ENCODE results near the gene DDX39A.

DDX39A gene

GRCh38 chr19:14434543-14435319 lies 15.6 kb upstream of the DDX39A start:
- DNase-seq (ENCODE audit: low read depth) = no peak

DNA sequence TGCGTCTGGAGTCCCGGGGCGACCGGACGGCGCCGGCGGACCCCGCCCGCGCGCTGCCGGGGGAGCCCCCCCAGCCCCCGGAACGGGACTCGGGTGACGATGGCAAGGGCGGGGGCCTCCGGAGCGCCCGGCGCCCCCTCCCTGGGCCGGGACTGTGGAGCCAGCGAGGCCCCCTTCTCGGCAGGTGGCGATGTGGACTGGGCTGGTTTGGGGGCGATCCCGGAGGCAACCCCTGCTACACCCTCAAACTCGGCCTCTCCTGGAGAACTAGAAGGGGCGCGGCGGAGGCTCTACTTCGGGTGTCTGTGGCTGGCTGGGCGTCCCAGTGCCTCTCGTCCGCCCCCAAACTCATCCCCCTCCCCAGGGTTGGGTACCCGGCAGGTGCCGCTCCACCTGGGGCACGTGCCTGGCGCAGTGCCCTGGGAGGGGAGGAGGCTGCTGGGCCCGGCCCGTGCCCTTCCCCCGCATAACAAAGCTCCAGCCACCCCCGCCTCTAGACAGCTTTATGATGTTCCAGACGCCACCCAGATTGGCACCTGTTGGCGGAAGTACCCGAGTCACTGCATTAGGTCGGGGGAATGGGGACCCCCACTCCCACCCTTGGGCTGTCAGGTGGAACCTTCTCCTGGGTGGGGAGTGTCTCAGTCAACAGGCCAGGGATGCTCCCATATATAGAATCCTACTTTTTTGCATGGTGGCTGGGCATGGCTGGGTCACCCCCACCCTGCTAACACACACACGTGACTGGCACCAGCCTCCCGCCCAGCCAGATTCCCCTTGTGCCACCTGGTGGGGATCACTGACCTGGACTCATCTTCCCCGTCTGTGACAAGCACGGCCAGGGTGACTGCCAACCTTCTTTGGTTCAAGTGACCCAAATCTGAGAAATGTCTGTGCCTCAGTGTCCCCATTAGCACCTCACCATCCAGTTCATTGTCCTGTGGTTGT lies 14.7 kb upstream of the DDX39A start:
- no peak for DNase-seq (ENCODE audit: low read depth)

- no peak for DNase-seq (ENCODE audit: low read depth)
These were observed 13.8 kb upstream of the DDX39A start, which contains the start of gene PKN1 for GRCh38 chr19:14432791-14433553. TSS of gene PKN1 (plus strand) at chr19:14433306. CDS start at chr19:14433522, 216 bp downstream.

DNA sequence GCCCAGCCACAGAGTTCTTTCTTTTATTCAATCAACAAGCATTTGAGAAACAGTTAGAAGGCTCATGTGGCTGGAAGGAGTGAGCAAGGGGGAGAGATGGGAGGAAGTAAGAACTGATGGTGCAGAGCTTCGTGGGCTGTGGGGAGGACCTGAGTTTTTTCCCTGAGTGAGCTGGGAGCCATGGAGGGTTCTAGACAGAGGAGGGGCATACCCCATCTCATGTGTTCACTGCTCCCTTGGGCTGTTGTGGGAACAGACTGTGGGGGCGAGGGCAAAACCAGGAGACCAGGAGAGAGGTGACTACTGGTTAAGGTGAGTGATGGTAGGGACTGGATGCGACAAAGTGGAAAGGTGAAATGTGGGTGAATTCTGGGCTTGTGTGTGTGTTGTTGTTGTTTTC lies 11.6 kb upstream of the DDX39A start:
- DNase-seq (ENCODE audit: low read depth) = no peak

DNA sequence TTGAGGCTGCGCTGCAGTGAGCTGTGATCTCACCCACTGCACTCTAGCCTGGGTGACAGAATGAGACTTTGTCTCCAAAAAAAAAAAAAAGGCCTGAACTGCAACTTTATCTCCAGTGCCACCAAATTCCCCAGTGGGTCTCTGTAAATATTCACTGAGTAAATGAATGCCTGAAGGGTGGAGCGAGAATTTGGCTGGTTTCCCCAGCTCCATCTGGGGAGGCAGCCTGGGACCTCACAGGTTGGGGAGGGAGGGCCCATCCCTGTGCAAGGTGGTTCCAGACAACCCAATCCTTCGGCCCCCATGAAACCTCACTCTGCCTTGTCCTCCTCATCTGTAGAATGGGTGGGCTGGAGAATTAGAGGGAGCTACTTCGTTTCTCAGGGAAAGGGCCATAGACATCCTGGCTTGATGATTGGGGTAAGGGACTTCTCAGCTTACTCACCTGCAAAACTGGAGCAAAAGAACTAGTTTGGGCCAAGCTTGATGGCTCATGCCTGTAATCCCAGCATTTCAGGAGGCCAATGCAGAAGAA lies 9.8 kb upstream of the DDX39A start:
- DNase-seq (ENCODE audit: low read depth) = no peak

DNA sequence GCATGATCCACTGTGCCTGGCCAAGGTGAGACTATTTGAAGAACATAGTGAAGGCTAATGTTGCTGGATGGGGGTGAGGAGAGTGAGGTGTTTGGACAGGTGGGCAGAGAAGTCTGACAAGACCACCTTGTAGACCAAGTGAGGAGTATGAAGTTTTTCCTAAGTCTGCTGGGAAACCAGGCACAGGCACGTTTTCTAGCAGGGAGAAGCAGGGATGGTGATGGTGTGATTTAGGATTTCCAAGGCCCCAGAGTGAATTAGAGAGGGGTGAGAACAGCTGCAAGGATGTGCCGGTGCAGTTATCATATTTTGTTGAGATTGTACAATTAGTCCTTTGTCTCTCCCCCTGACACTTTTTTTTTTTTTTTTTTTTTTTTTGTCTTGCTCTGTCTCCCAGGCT lies 8.3 kb upstream of the DDX39A start:
- DNase-seq (ENCODE audit: low read depth) = no peak

DNA sequence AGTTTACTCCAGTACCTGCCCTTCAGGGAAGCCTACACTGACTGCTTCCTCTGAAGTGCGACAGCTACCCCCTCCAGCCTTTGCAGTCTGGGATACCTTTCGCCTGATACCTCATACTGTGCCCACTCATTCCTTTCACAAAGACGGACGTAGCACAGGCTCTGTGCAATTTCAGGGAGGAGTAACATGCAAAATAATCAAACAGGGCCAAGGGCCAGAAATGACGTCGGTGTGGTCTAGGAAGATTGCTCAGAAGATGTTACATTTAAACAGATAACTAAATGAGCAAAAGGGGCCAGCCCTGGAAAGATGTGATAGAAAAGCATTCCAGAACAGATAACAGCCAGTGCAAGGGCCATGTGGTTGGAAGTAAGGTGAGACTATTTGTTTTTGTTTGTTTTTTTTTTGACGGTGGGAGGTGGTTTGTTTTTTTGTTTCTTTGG lies 6.6 kb upstream of the DDX39A start:
- DNase-seq (ENCODE audit: low read depth) = no peak

DNA sequence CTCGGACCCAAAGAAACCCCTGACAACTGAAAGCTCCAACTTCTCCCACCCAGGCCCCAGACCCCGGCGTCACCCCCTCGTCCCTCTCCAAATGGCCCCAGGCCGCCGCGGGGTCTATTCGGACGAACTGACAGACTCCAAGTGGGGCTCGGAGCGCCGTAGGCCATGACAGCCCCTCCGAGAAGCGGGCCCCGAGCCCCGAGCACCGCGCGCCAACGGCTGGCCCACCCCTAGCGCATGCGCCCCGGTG lies 360 bp downstream of the DDX39A start:
- DNase-seq (ENCODE audit: low read depth) = peak; percentile 71

DNA sequence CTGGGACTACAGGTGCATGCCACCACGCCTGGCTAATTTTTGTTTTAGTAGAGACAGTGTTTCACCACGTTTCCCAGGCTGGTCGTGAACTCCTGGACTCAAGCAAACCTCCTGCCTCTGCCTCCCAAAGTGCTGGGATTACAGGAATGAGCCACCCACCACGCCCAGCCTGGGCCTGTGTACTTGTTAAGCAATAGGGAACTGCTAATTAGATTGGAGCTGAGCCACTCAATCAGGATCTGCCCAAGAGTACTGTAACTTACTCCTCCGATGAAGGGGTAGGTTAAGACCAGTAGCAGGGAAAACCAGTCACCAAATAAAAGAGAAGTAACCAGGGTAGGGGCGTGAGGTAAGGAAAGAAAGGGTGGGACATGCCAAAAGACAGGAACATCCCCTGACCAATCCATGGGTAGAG lies 2.3 kb downstream of the DDX39A start:
- no peak for DNase-seq (ENCODE audit: low read depth)

DNA sequence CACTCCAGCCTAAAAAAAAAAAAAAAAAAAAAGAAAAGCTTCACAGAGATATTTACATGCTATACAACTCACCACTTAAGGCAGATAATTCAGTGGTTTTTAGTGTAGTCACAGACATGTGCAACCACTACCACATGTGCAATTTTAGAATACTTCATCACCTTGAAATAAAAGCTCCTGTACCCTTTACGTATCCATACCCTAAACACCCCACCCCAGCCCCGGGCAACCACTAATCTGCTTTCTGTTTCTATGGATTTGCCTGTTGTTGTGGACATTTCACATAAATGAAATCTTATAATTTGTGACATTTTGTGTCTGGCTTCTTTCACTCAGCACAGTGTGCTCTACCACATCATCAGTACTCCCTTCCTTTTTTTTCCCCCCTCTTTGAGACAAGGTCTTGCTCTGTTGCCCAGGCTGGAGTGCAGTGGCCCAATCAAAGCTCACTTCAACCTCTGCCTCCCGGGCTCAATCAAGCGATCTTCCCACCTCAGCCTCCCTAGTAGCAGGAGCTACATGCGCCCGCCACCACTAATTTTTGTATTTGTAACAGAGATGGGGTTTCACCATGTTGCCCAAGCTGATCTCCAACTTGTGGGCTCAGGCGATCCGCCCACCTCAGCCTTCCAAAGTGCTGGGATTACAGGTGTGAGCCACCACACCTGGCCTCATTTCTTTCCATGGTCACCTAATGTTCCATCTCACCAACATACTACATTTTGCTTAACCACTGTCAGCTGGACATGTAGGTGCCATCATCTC lies 4.0 kb downstream of the DDX39A start:
- no peak for DNase-seq (ENCODE audit: low read depth)

- no peak for DNase-seq (ENCODE audit: low read depth)
These were observed 5.4 kb downstream of the DDX39A start for GRCh38 chr19:14413693-14414181.

GRCh38 chr19:14412996-14413692 lies 6.0 kb downstream of the DDX39A start:
- DNase-seq (ENCODE audit: low read depth) = no peak

DNA sequence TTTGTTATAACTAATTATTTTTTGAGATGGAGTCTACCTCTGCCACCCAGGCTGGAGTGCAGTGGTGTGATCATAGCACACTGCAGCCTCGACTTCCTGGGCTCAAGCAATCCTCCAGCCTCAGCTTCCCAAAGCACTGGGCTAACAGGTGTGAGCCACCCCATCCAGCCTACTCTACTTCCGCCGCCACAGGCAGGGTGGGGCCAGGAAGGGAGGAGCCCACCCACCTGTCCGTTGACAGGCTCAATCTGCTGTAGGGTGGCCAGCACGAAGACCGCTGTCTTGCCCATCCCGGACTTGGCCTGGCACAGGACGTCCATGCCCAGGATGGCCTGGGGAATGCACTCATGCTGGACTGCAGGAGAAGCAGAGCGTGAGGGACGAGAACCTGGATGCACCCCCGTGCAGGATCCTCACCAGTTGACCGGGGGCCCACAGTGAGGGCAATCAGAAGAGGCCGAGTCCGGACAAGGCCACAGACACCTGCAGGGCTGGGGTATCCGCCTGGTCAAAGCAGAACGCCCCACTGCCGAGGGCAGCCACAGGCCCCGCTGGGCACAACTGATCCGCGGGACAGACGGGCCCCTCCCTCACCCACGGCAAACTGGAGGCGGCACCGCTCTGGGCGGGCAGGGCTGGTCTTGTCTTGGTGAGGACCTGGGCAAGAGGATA lies 6.7 kb downstream of the DDX39A start:
- no peak for DNase-seq (ENCODE audit: low read depth)

DNA sequence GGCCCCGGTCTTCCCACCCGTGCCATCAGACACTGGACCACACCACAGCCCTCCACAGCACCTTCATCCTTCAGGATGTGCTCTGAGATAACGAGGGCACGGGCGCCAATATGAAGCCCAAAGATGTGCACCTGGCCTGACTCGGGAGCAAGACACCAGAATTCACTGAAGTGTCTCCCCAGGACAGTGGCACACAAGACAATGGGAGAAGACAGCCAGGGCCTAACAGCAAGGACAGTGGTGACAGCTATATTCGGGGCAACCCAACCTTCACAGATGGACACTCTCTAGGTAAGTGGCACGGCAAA lies 7.2 kb downstream of the DDX39A start:
- DNase-seq (ENCODE audit: low read depth) = no peak

DNA sequence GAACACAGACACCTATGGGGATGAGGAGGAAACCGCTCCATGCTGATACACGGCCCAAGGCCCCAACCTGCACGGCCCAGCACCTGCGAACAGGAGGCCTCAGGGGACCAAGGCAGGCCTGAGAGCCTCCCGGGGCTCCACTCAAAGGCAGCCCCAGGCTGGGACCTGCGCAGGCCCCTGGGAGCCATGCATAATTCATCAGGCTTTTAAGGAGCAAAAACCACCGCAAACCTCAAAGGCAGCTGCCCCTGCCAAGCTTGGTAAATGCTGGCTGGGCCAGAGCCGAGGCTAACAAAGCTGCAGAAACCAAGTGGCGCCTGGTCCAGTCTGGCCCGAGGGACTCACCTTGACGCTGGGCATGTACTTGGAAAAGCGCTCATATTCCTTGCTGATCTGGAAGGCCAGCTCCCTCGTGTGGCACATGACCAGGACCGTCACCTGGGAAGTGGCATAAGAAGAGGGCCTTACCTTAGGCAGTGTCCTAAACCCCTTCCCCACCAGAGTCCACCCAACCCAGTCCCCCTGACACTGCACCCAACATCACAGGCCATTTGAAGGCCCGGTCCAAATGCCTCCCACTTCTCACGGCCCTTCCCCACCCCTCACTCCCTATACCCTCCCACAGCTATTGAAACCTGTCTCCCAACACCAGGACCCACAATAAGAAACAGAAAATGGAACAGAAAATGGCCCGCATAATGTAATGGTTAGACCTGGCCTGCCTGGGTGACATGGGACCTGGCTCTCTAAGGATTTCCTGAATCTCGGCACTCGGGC lies 7.8 kb downstream of the DDX39A start:
- no peak for DNase-seq (ENCODE audit: low read depth)

DNA sequence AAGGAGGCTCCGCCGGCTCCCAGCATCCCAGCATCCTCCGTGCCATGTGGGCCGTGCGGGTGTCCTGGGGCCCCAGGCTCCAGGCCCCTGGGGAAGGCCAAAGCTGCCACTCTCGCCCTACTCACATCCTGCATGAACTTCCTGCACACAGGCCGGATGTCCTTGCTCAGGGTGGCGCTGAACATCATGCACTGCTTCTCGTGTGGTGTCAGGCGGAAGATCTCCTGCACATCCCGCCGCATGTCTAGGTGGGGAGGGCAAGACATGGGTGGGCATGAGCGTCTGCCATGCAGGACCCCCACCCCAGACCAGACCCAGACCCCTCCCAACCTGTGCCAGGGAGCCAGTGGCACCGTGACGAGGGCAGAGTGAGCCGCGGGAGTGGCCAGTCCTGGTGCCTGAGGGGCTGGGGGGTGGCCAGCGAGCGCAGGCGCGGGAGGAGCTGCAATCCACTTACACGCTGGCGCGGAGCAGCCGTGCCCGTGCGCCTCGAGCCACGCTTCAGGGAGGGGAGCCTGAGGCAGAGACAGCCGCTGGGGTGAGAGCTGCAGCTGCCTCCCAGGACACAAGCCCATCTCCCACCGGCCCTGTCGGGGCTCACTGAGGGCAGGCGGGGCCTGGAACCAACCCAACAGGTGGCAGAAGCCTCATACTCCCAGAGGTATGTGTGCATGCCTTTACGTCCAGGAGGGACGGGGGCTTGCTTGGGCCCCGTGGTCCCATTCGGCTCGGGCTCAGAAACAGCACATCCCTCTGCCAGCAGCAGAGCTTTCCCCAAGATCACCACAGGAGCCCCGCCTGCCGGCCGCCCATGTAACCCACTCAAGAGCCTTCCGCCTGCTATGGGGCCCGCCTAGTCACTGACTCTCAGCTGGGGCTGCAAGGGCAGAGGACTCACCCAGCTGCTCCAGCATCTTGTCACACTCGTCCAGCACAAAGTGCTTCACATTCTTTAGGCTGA lies 8.8 kb downstream of the DDX39A start:
- no peak for DNase-seq (ENCODE audit: low read depth)

DNA sequence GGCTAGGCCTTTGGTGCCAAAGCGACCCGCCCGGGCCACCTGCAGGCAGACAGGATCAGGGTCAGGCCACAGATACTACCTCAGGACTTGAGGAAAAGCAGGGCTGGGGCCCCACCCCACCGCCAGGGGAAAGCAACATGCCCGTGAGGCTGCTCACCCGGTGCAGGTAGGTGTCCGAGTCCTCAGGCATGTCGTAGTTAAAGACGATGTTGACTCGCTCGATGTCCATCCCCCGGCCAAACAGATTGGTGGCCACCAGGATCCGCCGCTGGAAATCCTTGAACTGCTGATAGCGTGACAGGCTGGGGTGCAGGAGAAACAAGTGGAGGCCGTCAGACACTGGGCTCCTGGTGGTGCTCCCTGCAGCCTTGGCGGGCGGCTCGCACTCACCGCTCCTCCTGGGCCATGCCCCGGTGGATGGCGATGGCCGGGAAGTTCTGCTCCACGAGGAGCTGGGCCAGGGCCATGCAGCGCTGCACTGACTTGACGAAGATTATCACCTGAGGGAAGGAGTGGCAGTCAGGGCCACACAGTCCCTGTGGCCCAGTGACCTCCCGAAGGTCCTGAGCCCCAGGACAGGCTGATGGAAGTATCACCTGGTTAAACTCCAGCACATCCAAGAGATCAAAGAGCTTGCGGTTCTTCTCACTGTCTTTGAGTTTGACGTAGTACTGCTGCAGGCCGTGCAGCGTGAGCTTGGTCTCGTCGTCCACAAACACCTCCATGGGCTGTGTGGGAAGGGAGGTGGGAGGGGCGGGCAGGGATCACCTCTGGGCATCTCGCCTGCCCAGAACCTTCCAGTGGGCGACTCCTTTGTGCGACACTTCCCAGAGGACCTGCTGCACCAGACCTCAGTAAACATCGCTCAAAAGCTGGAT lies 9.8 kb downstream of the DDX39A start:
- no peak for DNase-seq (ENCODE audit: low read depth)

All from activated T-helper 1 cell treated with Interleukin-2 at 50 U/mL for 16 hours (primary cell).